ENCODE measurements around the gene LOXL1. TPM values are rescaled to one million over a fixed set of nuclear protein-coding genes. Genes with fewer than 3 reads are reported as not detected.

LOXL1 gene
- total and polyA plus RNA-seq, 2 donors (not counting 1 experiment from before 2014, with no cell fraction given) = 65.6 to 163 TPM

- TF ChIP-seq CTCF (conservative IDR thresholded peaks at IDR 0.05 in 1 of 2, IDR thresholded peaks at IDR 0.05 in 1 of 2; ENCODE audit: low read depth in 1 of 2, low read length in 2 of 2) = no peak
- no peak for TF ChIP-seq EZH2 (IDR thresholded peaks at IDR 0.05; ENCODE audit: low read length, missing control alignments)
- no peaks in the 10 kb centered on the region for H3K27me3 ChIP-seq (ENCODE audit: control insufficient read depth, insufficient read depth, low read length)
- H3K9ac ChIP-seq (ENCODE audit: insufficient read depth, low read length) = no peak overlapping the region
- peak overlapping the region; percentile 39 for H3K4me2 ChIP-seq (ENCODE audit: extremely low read depth, insufficient read depth, low read length)
- no peaks in the 10 kb centered on the region for H4K20me1 ChIP-seq (ENCODE audit: control insufficient read depth, extremely low read depth, insufficient read depth, low read length)
- H3K27ac ChIP-seq (ENCODE audit: insufficient read depth, low read length) = peak overlapping the region; percentile 16
- H3K79me2 ChIP-seq (ENCODE audit: control insufficient read depth, insufficient read depth, low read length) = no peaks in the 10 kb centered on the region
- H3K36me3 ChIP-seq (ENCODE audit: control insufficient read depth, insufficient read depth, low read length) = no peaks in the 10 kb centered on the region
- H3K4me3 ChIP-seq (replicated peaks in 1 of 4; ENCODE audit: control extremely low read depth in 1 of 4, insufficient read depth in 1 of 4, low read depth in 3 of 4, low read length in 4 of 4) = no peak overlapping the region
- DNase-seq (ENCODE audit: low read depth in 2 of 2) = peak; percentile 79 to 90
- no peak overlapping the region for H2AFZ ChIP-seq (ENCODE audit: low read length)
- no peaks in the 10 kb centered on the region for H3K9me3 ChIP-seq (ENCODE audit: control insufficient read depth, insufficient read depth, low read depth, low read length)
- H3K4me1 ChIP-seq (ENCODE audit: control insufficient read depth, extremely low read depth, insufficient read depth, low read length) = peaks cover 50% of the 10 kb centered on the region
Measured at GRCh38 chr15:73989001-73989798, 62.9 kb downstream of the LOXL1 start.

GRCh38 chr15:73990250-73991005 lies 64.2 kb downstream of the LOXL1 start:
- no peaks in the 10 kb centered on the region for H3K27me3 ChIP-seq (ENCODE audit: control insufficient read depth, insufficient read depth, low read length)
- peaks cover 39% of the 10 kb centered on the region for H3K4me1 ChIP-seq (ENCODE audit: control insufficient read depth, extremely low read depth, insufficient read depth, low read length)
- peak overlapping the region in 1 of 4 experiments; percentile 73 for H3K4me3 ChIP-seq (replicated peaks in 1 of 4; ENCODE audit: control extremely low read depth in 1 of 4, insufficient read depth in 1 of 4, low read depth in 3 of 4, low read length in 4 of 4)
- TF ChIP-seq CTCF (conservative IDR thresholded peaks at IDR 0.05 in 1 of 2, IDR thresholded peaks at IDR 0.05 in 1 of 2; ENCODE audit: low read depth in 1 of 2, low read length in 2 of 2) = no peak
- TF ChIP-seq EZH2 (IDR thresholded peaks at IDR 0.05; ENCODE audit: low read length, missing control alignments) = no peak
- no peak overlapping the region for H2AFZ ChIP-seq (ENCODE audit: low read length)
- H3K9ac ChIP-seq (ENCODE audit: insufficient read depth, low read length) = no peak overlapping the region
- DNase-seq (ENCODE audit: low read depth in 2 of 2) = no peak
- H3K36me3 ChIP-seq (ENCODE audit: control insufficient read depth, insufficient read depth, low read length) = no peaks in the 10 kb centered on the region
- H3K27ac ChIP-seq (ENCODE audit: insufficient read depth, low read length) = no peak overlapping the region
- H3K9me3 ChIP-seq (ENCODE audit: control insufficient read depth, insufficient read depth, low read depth, low read length) = no peaks in the 10 kb centered on the region
- peak overlapping the region; percentile 97 for H3K4me2 ChIP-seq (ENCODE audit: extremely low read depth, insufficient read depth, low read length)
- no peaks in the 10 kb centered on the region for H4K20me1 ChIP-seq (ENCODE audit: control insufficient read depth, extremely low read depth, insufficient read depth, low read length)
- peaks cover 8% of the 10 kb centered on the region for H3K79me2 ChIP-seq (ENCODE audit: control insufficient read depth, insufficient read depth, low read length)

- DNase-seq (ENCODE audit: low read depth in 2 of 2) = peak; percentile 48 to 50
- Histone ChIP-seq H3K4me2 (ENCODE audit: extremely low read depth, insufficient read depth, low read length) (peak overlapping the region; percentile 97), H3K36me3 (ENCODE audit: control insufficient read depth, insufficient read depth, low read length) (no peaks in the 10 kb centered on the region), H3K79me2 (ENCODE audit: control insufficient read depth, insufficient read depth, low read length) (peaks cover 16% of the 10 kb centered on the region), H3K27me3 (ENCODE audit: control insufficient read depth, insufficient read depth, low read length) (no peaks in the 10 kb centered on the region), H3K9ac (ENCODE audit: insufficient read depth, low read length) (no peak overlapping the region), H3K4me1 (ENCODE audit: control insufficient read depth, extremely low read depth, insufficient read depth, low read length) (peaks cover 35% of the 10 kb centered on the region), H4K20me1 (ENCODE audit: control insufficient read depth, extremely low read depth, insufficient read depth, low read length) (no peaks in the 10 kb centered on the region), H2AFZ (ENCODE audit: low read length) (peak overlapping the region; percentile 16), H3K27ac (ENCODE audit: insufficient read depth, low read length) (peak overlapping the region; percentile 67), H3K4me3 (replicated peaks in 1 of 4; ENCODE audit: control extremely low read depth in 1 of 4, insufficient read depth in 1 of 4, low read depth in 3 of 4, low read length in 4 of 4) (peak overlapping the region; percentile 64 to 79 (median 70)), H3K9me3 (ENCODE audit: control insufficient read depth, insufficient read depth, low read depth, low read length) (no peaks in the 10 kb centered on the region)
- TF ChIP-seq CTCF (conservative IDR thresholded peaks at IDR 0.05 in 1 of 2, IDR thresholded peaks at IDR 0.05 in 1 of 2; ENCODE audit: low read depth in 1 of 2, low read length in 2 of 2) (no peak), EZH2 (IDR thresholded peaks at IDR 0.05; ENCODE audit: low read length, missing control alignments) (no peak)
Measured at GRCh38 chr15:73991260-73991659, 65.0 kb downstream of the LOXL1 start.
